Fibroblast of lung (primary cell): ENCODE measurements around the gene SAPCD2. TPM values are rescaled to one million over a fixed set of nuclear protein-coding genes. Genes with fewer than 3 reads are reported as not detected.

Source experiments
- DNase-seq, 2 donors: peaks; one replicate each; pipeline versions ENCODE4 v3.0.0 to v3.0.0-alpha.2; 2010; ENCODE audit warnings: low read depth in 2 of 2
- H2AFZ ChIP-seq: 2 replicates; pipeline ENCODE4 v1.5.1; 2012; ENCODE audit warnings: low read length, control low read depth, inconsistent platforms
- H3K27ac ChIP-seq: 2 replicates; pipeline ENCODE4 v1.5.1; 2011; ENCODE audit warnings: low read length, control low read depth; ENCODE audit not compliant: insufficient read depth
- H3K27me3 ChIP-seq: 2 replicates; pipeline ENCODE4 v1.5.1; 2011; ENCODE audit warnings: mild to moderate bottlenecking, low read length; ENCODE audit not compliant: control insufficient read depth, insufficient read depth
- H3K36me3 ChIP-seq: 2 replicates; pipeline ENCODE4 v1.5.1; 2011; ENCODE audit warnings: low read length; ENCODE audit not compliant: control insufficient read depth, insufficient read depth
- H3K4me1 ChIP-seq: 2 replicates; pipeline ENCODE4 v1.5.1; 2011; ENCODE audit warnings: low read length; ENCODE audit not compliant: control insufficient read depth, insufficient read depth; ENCODE audit errors: extremely low read depth
- H3K4me2 ChIP-seq: 2 replicates; pipeline ENCODE4 v1.5.1; 2011; ENCODE audit warnings: low read length, control low read depth; ENCODE audit not compliant: insufficient read depth; ENCODE audit errors: extremely low read depth
- H3K4me3 ChIP-seq, 4 experiments: fragments of 200-600 bp in 1 of 4; sonication (generic) in 1 of 4; replicated peaks in 1 of 4; 2 replicates each; pipeline ENCODE4 v1.5.1; 2011 to 2016; ENCODE audit warnings: low read length in 4 of 4, low read depth in 3 of 4, mild to moderate bottlenecking in 3 of 4, control low read depth in 2 of 4, inconsistent platforms in 1 of 4, mixed read lengths in 1 of 4; ENCODE audit not compliant: insufficient read depth in 1 of 4; ENCODE audit errors: control extremely low read depth in 1 of 4
- H3K79me2 ChIP-seq: 2 replicates; pipeline ENCODE4 v1.5.1; 2012; ENCODE audit warnings: mild to moderate bottlenecking, low read length, inconsistent platforms; ENCODE audit not compliant: control insufficient read depth, insufficient read depth
- H3K9ac ChIP-seq: 2 replicates; pipeline ENCODE4 v1.5.1; 2011; ENCODE audit warnings: mild to moderate bottlenecking, low read length, control low read depth; ENCODE audit not compliant: insufficient read depth
- H3K9me3 ChIP-seq: 2 replicates; pipeline ENCODE4 v1.5.1; 2012; ENCODE audit warnings: low read depth, low read length; ENCODE audit not compliant: control insufficient read depth, insufficient read depth
- H4K20me1 ChIP-seq: 2 replicates; pipeline ENCODE4 v1.5.1; 2011; ENCODE audit warnings: low read length; ENCODE audit not compliant: control insufficient read depth, insufficient read depth; ENCODE audit errors: extremely low read depth
- CTCF ChIP-seq, 2 donors: IDR thresholded peaks in 1 of 2; conservative IDR thresholded peaks in 1 of 2; 1 replicate in 1 of 2; 2 replicates in 1 of 2; pipeline ENCODE4 v1.5.1; 2011 to 2012; ENCODE audit warnings: low read length in 2 of 2, control low read depth in 1 of 2, inconsistent platforms in 1 of 2, low read depth in 1 of 2, mild to moderate bottlenecking in 1 of 2
- EZH2 ChIP-seq: IDR thresholded peaks from 2 replicates; pipeline ENCODE4 v1.5.1; 2012; ENCODE audit warnings: low read length, control low read depth, mild to moderate bottlenecking; ENCODE audit errors: missing control alignments
- polyA plus RNA-seq, 2 donors: library from polyadenylated mRNA; depleted of rRNA in 1 of 2; stranded (reverse) in 1 of 2; unstranded in 1 of 2; fragments of >200 nt; gene quantifications; 2 replicates each; pipeline ENCODE4 v1.2.1, GENCODE V29; 2011 to 2012; ENCODE audit warnings: missing spikeins in 1 of 2
- total RNA-seq: library from RNA; depleted of rRNA; stranded (reverse); fragments of >200 nt; gene quantifications from 2 replicates; pipeline ENCODE4 v1.2.1, GENCODE V29; 2014

Gene SAPCD2
- total and polyA plus RNA-seq, 2 donors (not counting 1 experiment from before 2014, with no cell fraction given), result 0.85 to 2.8 TPM

DNA sequence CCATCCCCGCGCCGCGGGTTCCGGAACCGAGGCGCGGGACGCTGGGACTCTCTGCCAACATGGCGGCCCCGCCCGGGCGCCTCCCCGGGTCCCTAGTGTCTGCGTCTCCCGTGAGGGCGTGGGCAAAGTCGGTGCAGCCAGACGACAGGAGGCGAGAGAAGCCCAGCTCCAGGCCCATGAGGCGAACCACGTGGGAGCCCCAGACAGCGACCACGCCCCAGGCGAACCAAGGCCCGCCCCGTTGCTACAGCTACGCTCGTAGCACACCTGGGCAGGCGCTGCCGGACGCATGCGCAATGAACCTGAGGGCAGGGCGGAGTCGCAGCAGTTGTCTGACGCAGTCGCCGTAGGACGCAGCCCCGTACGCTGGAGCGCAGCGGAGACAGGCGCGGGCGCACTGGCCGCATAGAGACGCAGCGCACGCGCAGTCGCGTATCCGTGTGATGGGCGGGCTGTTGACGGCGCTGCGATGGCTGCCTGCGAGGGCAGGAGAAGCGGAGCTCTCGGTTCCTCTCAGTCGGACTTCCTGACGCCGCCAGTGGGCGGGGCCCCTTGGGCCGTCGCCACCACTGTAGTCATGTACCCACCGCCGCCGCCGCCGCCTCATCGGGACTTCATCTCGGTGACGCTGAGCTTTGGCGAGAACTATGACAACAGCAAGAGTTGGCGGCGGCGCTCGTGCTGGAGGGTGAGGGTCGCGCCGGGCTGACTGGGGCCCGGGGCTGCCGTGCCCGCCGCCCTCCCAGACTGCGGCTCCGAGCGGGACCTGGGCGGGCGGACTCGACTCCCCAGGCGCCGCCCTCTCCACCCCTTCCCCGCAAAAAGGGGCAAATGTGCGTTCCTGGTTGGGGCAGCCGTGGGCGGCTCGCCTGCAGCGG lies 16.4 kb upstream of the SAPCD2 start, which contains the start of gene MAN1B1:
TSS of gene MAN1B1 (plus strand) at position 455 of the 878 bp plus-strand sequence. CDS start at position 470, 15 bp downstream.
- no peaks in the 10 kb centered on the region for H4K20me1 ChIP-seq
- peak within 1 kb of the TSS; percentile 83 for H3K9ac ChIP-seq
- peak within 1 kb of the TSS; percentile 74 to 89 (median 81) for H3K4me3 ChIP-seq
- H2AFZ ChIP-seq, result peak within 1 kb of the TSS; percentile 45
- H3K79me2 ChIP-seq, result no peaks in the 10 kb centered on the region
- no peaks in the 10 kb centered on the region for H3K27me3 ChIP-seq
- H3K36me3 ChIP-seq, result peaks cover 14% of the 10 kb centered on the region
- TF ChIP-seq CTCF (conservative IDR thresholded peaks at IDR 0.05 in 1 of 2, IDR thresholded peaks at IDR 0.05 in 1 of 2; ENCODE audit: low read depth in 1 of 2, low read length in 2 of 2), result no peak
- TF ChIP-seq EZH2, result no peak
- no peaks in the 10 kb centered on the region for H3K9me3 ChIP-seq
- H3K27ac ChIP-seq, result peak within 1 kb of the TSS; percentile 86
- peaks cover 28% of the 10 kb centered on the region for H3K4me1 ChIP-seq
- peak; percentile 98 to 99 for DNase-seq
- H3K4me2 ChIP-seq, result peak within 1 kb of the TSS; percentile 91

DNA sequence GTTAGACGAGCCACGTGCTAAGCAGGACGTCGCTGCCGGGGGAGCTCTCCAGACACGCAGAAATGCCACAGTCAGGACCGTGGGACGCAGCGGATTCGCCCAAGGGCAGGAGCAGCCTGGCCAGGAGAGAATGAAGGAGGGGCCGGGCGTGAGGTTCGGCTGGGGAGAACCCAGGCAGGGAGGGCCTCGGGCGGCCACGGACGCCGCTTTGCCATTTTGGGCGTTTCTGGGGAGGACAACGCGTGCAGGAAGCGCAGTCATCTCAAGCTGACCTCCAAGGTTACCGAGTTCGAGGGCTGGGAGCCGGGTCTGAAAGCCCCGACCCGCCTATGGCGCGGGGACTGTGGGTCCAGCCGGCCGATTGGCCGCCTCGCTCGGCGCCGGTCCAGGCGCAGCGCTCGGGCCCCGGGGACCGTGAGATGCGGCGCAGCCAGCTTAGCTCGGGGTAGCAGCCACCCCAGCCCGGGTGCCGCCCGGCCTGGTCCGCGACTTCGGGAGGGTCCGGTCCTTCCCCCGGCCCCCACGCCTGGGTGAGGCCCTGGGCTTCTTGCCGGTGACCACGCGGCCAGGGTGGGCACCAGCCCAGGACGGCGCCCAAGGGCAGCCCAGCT lies 15.7 kb upstream of the SAPCD2 start:
- H3K79me2 ChIP-seq, result no peaks in the 10 kb centered on the region
- peaks cover 28% of the 10 kb centered on the region for H3K4me1 ChIP-seq
- H3K27ac ChIP-seq, result peak overlapping the region; percentile 86
- H3K27me3 ChIP-seq, result no peaks in the 10 kb centered on the region
- peaks cover 15% of the 10 kb centered on the region for H3K36me3 ChIP-seq
- H4K20me1 ChIP-seq, result no peaks in the 10 kb centered on the region
- peak overlapping the region; percentile 83 for H3K9ac ChIP-seq
- peak overlapping the region; percentile 43 to 89 (median 80) for H3K4me3 ChIP-seq
- peak; percentile 34 to 38 for DNase-seq
- H3K9me3 ChIP-seq, result no peaks in the 10 kb centered on the region
- TF ChIP-seq CTCF (conservative IDR thresholded peaks at IDR 0.05 in 1 of 2, IDR thresholded peaks at IDR 0.05 in 1 of 2; ENCODE audit: low read depth in 1 of 2, low read length in 2 of 2), result no peak
- no peak for TF ChIP-seq EZH2
- peak overlapping the region; percentile 26 for H3K4me2 ChIP-seq
- no peak overlapping the region for H2AFZ ChIP-seq

DNA sequence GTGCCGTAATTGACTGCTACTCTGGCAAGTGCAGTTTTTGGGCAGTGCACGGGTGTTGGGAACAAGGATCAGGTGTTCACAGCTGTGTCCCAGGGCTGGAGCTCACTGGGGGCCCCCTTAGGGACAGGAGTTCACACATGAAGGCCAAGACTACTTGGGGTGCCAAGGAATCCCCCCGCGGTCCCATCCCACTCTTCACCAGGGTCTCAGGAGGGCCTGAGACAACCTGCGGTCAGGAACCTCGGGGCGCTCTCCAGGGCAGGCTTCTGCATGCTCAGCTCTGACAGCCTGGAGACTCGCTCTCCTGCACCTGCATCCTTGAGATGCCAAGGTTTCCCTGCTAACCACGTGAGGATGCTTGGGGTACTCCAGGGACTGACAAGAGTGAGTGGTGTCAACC lies 14.2 kb upstream of the SAPCD2 start:
- H3K79me2 ChIP-seq, result peaks cover 6% of the 10 kb centered on the region
- H4K20me1 ChIP-seq, result no peaks in the 10 kb centered on the region
- no peak for DNase-seq
- TF ChIP-seq EZH2 (no peak), CTCF (conservative IDR thresholded peaks at IDR 0.05 in 1 of 2, IDR thresholded peaks at IDR 0.05 in 1 of 2; ENCODE audit: low read depth in 1 of 2, low read length in 2 of 2) (no peak)
- no peak overlapping the region for H2AFZ ChIP-seq
- no peak overlapping the region for H3K9ac ChIP-seq
- H3K27me3 ChIP-seq, result no peaks in the 10 kb centered on the region
- no peak overlapping the region for H3K4me3 ChIP-seq
- H3K27ac ChIP-seq, result no peak overlapping the region
- no peaks in the 10 kb centered on the region for H3K9me3 ChIP-seq
- peaks cover 28% of the 10 kb centered on the region for H3K4me1 ChIP-seq
- peaks cover 28% of the 10 kb centered on the region for H3K36me3 ChIP-seq
- no peak overlapping the region for H3K4me2 ChIP-seq
